CD4-positive, alpha-beta T cell treated with Interleukin-15 for 4 hours (primary cell): ENCODE results near the gene CNRIP1.

ENCODE experiments used
- DNase-seq: peaks from one replicate; pipeline ENCODE4 v3.0.0-alpha.2; 2020; ENCODE audit warnings: low spot score

The CNRIP1 gene

GRCh38 chr2:68251187-68251854, 68.4 kb downstream of the CNRIP1 start:
- no peak for DNase-seq

GRCh38 chr2:68250652-68251186, 69.0 kb downstream of the CNRIP1 start:
- peak; percentile 86 for DNase-seq

- DNase-seq, result no peak
Observed at GRCh38 chr2:68250196-68250595, 69.6 kb downstream of the CNRIP1 start.

GRCh38 chr2:68248806-68249205, 70.9 kb downstream of the CNRIP1 start:
- DNase-seq, result no peak

GRCh38 chr2:68248361-68248760, 71.4 kb downstream of the CNRIP1 start:
- no peak for DNase-seq

- no peak for DNase-seq
Observed at GRCh38 chr2:68246396-68246795, 73.4 kb downstream of the CNRIP1 start.

GRCh38 chr2:68245672-68246071, 74.1 kb downstream of the CNRIP1 start:
- no peak for DNase-seq

- DNase-seq, result no peak
Observed at GRCh38 chr2:68245066-68245465, 74.7 kb downstream of the CNRIP1 start.

GRCh38 chr2:68244456-68244855, 75.3 kb downstream of the CNRIP1 start:
- no peak for DNase-seq
